K562 (cell line): ENCODE results near the gene UHMK1. TPM values are rescaled to one million over a fixed set of nuclear protein-coding genes. Genes with fewer than 3 reads are reported as not detected.

Source experiments
- CHD2 ChIP-seq: IDR thresholded peaks from 2 replicates; pipeline ENCODE4 v1.6.1; 2011; ENCODE audit warnings: low read depth, low read length
- GTF2F1 ChIP-seq: IDR thresholded peaks from 2 replicates; pipeline ENCODE4 v1.6.1; 2011; ENCODE audit warnings: low read depth, low read length, improper control_type of control experiment
- MXI1 ChIP-seq: IDR thresholded peaks from 2 replicates; pipeline ENCODE4 v1.6.1; 2011; ENCODE audit warnings: low read depth, mild to moderate bottlenecking, improper control_type of control experiment, low read length
- NFRKB ChIP-seq: fragments of 450-650 bp; IDR thresholded peaks from 2 replicates; pipeline ENCODE4 v1.6.1; 2016; ENCODE audit warnings: low read depth
- polyA plus RNA-seq, 8 experiments: library from polyadenylated mRNA; depleted of rRNA in 4 of 8; stranded (reverse) in 5 of 8; unstranded in 3 of 8; fragments of >200 nt; fragmentation: Nextera tagmentation in 2 of 8; fragmentation: Illumina TruSeq in 1 of 8; extraction: Ambion mirVana in 2 of 8; extraction: Trizol in 1 of 8; gene quantifications; 2 replicates each; pipeline versions ENCODE4 v1.2.1 to v1.2.3, GENCODE V29; 2011 to 2014; ENCODE audit warnings: inconsistent platforms in 1 of 8, missing spikeins in 1 of 8
- total RNA-seq, 7 experiments: library from RNA; depleted of rRNA in 6 of 7; stranded (reverse); fragments of >200 nt in 6 of 7; fragmentation: Illumina TruSeq in 2 of 7; extraction: Trizol in 2 of 7; gene quantifications; 2 replicates each; pipeline versions ENCODE4 v1.2.1 to v1.2.3, GENCODE V29; 2011 to 2021; ENCODE audit warnings: low replicate concordance in 1 of 7
- TF ChIP-seq, protein P1 (sequence below): fragments of 450-650 bp; IDR thresholded peaks from 2 replicates; pipeline ENCODE4 v1.6.1; 2016; ENCODE audit warnings: mild to moderate bottlenecking, moderate library complexity
- TF ChIP-seq, protein P2 (sequence below): fragments of 250-450 bp; sonication (Bioruptor Pico); IDR thresholded peaks from 2 replicates; pipeline ENCODE4 v1.5.0; 2021

UHMK1 gene
- total and polyA plus RNA-seq, 9 of the 15 experiments (the other 6 are each of a cell fraction or from before 2014, with no cell fraction given), result 13.1 to 72.4 (median 38.3) TPM

DNA sequence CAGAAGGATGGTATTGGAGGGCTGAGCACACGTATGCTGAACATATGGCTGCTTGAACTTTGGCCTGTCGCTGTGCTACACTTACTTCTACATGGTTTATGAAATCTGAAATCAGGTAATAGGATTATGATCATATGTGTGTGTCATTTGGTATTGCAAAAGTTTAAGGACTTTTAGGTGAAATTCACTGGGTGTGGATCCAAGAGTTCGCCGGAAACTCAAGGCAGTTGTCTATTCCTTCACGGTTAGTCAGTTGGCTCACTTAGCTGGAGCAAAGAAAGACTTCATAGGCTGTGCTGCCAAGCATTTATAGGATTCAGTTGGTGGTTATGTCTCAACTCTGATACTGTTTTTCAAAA is 64.8 kb downstream of the UHMK1 start (continued):
- TF ChIP-seq, protein P1, sequence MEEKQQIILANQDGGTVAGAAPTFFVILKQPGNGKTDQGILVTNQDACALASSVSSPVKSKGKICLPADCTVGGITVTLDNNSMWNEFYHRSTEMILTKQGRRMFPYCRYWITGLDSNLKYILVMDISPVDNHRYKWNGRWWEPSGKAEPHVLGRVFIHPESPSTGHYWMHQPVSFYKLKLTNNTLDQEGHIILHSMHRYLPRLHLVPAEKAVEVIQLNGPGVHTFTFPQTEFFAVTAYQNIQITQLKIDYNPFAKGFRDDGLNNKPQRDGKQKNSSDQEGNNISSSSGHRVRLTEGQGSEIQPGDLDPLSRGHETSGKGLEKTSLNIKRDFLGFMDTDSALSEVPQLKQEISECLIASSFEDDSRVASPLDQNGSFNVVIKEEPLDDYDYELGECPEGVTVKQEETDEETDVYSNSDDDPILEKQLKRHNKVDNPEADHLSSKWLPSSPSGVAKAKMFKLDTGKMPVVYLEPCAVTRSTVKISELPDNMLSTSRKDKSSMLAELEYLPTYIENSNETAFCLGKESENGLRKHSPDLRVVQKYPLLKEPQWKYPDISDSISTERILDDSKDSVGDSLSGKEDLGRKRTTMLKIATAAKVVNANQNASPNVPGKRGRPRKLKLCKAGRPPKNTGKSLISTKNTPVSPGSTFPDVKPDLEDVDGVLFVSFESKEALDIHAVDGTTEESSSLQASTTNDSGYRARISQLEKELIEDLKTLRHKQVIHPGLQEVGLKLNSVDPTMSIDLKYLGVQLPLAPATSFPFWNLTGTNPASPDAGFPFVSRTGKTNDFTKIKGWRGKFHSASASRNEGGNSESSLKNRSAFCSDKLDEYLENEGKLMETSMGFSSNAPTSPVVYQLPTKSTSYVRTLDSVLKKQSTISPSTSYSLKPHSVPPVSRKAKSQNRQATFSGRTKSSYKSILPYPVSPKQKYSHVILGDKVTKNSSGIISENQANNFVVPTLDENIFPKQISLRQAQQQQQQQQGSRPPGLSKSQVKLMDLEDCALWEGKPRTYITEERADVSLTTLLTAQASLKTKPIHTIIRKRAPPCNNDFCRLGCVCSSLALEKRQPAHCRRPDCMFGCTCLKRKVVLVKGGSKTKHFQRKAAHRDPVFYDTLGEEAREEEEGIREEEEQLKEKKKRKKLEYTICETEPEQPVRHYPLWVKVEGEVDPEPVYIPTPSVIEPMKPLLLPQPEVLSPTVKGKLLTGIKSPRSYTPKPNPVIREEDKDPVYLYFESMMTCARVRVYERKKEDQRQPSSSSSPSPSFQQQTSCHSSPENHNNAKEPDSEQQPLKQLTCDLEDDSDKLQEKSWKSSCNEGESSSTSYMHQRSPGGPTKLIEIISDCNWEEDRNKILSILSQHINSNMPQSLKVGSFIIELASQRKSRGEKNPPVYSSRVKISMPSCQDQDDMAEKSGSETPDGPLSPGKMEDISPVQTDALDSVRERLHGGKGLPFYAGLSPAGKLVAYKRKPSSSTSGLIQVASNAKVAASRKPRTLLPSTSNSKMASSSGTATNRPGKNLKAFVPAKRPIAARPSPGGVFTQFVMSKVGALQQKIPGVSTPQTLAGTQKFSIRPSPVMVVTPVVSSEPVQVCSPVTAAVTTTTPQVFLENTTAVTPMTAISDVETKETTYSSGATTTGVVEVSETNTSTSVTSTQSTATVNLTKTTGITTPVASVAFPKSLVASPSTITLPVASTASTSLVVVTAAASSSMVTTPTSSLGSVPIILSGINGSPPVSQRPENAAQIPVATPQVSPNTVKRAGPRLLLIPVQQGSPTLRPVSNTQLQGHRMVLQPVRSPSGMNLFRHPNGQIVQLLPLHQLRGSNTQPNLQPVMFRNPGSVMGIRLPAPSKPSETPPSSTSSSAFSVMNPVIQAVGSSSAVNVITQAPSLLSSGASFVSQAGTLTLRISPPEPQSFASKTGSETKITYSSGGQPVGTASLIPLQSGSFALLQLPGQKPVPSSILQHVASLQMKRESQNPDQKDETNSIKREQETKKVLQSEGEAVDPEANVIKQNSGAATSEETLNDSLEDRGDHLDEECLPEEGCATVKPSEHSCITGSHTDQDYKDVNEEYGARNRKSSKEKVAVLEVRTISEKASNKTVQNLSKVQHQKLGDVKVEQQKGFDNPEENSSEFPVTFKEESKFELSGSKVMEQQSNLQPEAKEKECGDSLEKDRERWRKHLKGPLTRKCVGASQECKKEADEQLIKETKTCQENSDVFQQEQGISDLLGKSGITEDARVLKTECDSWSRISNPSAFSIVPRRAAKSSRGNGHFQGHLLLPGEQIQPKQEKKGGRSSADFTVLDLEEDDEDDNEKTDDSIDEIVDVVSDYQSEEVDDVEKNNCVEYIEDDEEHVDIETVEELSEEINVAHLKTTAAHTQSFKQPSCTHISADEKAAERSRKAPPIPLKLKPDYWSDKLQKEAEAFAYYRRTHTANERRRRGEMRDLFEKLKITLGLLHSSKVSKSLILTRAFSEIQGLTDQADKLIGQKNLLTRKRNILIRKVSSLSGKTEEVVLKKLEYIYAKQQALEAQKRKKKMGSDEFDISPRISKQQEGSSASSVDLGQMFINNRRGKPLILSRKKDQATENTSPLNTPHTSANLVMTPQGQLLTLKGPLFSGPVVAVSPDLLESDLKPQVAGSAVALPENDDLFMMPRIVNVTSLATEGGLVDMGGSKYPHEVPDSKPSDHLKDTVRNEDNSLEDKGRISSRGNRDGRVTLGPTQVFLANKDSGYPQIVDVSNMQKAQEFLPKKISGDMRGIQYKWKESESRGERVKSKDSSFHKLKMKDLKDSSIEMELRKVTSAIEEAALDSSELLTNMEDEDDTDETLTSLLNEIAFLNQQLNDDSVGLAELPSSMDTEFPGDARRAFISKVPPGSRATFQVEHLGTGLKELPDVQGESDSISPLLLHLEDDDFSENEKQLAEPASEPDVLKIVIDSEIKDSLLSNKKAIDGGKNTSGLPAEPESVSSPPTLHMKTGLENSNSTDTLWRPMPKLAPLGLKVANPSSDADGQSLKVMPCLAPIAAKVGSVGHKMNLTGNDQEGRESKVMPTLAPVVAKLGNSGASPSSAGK, result peak; percentile 56; the same call in 1 of the 2 replicates
- TF ChIP-seq GTF2F1, result no peak
- TF ChIP-seq, protein P2, sequence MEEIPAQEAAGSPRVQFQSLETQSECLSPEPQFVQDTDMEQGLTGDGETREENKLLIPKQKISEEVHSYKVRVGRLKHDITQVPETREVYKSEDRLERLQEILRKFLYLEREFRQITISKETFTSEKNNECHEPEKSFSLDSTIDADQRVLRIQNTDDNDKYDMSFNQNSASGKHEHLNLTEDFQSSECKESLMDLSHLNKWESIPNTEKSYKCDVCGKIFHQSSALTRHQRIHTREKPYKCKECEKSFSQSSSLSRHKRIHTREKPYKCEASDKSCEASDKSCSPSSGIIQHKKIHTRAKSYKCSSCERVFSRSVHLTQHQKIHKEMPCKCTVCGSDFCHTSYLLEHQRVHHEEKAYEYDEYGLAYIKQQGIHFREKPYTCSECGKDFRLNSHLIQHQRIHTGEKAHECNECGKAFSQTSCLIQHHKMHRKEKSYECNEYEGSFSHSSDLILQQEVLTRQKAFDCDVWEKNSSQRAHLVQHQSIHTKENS, result no peak
- TF ChIP-seq CHD2, result peak; percentile 19; the same call in 1 of the 2 replicates
- 0 out of 2 replicates have a peak, but pooled peaks have one; percentile 33 for TF ChIP-seq NFRKB
- TF ChIP-seq MXI1, result peak; percentile 48; the same call in 1 of the 2 replicates
- TF ChIP-seq, all 486 proteins: peak for 9
